Epithelial cell of esophagus (primary cell): Measurements from ENCODE around the gene WDR11.
A peak's percentile ranks its signal among the peaks of the same experiment; 100 is the strongest.

Experiments used
- DNase-seq: peaks from one replicate; pipeline ENCODE4 v3.0.0; 2010; ENCODE audit warnings: low read depth
- H3K4me3 ChIP-seq: 2 replicates; pipeline ENCODE4 v1.5.1; 2011; ENCODE audit warnings: mild to moderate bottlenecking, low read length, control low read depth
- CTCF ChIP-seq: IDR thresholded peaks from 2 replicates; pipeline ENCODE4 v1.5.1; 2011; ENCODE audit warnings: low read depth, mild to moderate bottlenecking, low read length, control low read depth, inconsistent platforms; ENCODE audit not compliant: insufficient read depth; ENCODE audit errors: missing control alignments

Gene WDR11

GRCh38 chr10:120943542-120943941 is 92.4 kb downstream of the WDR11 start:
- H3K4me3 ChIP-seq, result no peak overlapping the region
- TF ChIP-seq CTCF, result peak; percentile 14
- DNase-seq, result no peak

GRCh38 chr10:120944586-120945125 is 93.5 kb downstream of the WDR11 start:
- H3K4me3 ChIP-seq, result no peak overlapping the region
- TF ChIP-seq CTCF, result no peak
- no peak for DNase-seq

GRCh38 chr10:120945182-120945581 is 94.0 kb downstream of the WDR11 start:
- no peak overlapping the region for H3K4me3 ChIP-seq
- TF ChIP-seq CTCF, result no peak
- DNase-seq, result no peak

- TF ChIP-seq CTCF, result peak; percentile 21
- DNase-seq, result peak; percentile 90
- H3K4me3 ChIP-seq, result no peak overlapping the region
Observed at GRCh38 chr10:120945801-120946302, 94.7 kb downstream of the WDR11 start.

- H3K4me3 ChIP-seq, result no peak overlapping the region
- no peak for DNase-seq
- no peak for TF ChIP-seq CTCF
Observed at GRCh38 chr10:120946497-120946896, 95.3 kb downstream of the WDR11 start.

- peak; percentile 64 for DNase-seq
- H3K4me3 ChIP-seq, result no peak overlapping the region
- TF ChIP-seq CTCF, result peak; percentile 30
Observed at GRCh38 chr10:120948889-120949608, 97.9 kb downstream of the WDR11 start.
